Globus pallidus (tissue), 1 donor: ENCODE results near the gene CRACR2B.

ENCODE experiments used
- DNase-seq: peaks from one replicate; pipeline ENCODE4 v3.0.0-alpha.2; 2015; ENCODE audit warnings: low spot score

Gene CRACR2B

GRCh38 chr11:827146-827896 is 398 bp upstream of the CRACR2B start:
- DNase-seq: no peak

GRCh38 chr11:828506-829175 is 922 bp downstream of the CRACR2B start:
- DNase-seq: no peak

GRCh38 chr11:829176-829846 is 1.6 kb downstream of the CRACR2B start:
- DNase-seq: no peak

- no peak for DNase-seq
These were observed 2.2 kb downstream of the CRACR2B start for GRCh38 chr11:829847-830294.

GRCh38 chr11:830295-831117 is 2.8 kb downstream of the CRACR2B start:
- no peak for DNase-seq

GRCh38 chr11:831118-831864 is 3.6 kb downstream of the CRACR2B start:
- no peak for DNase-seq

- no peak for DNase-seq
These were observed 4.3 kb downstream of the CRACR2B start for GRCh38 chr11:831961-832528.

GRCh38 chr11:832529-833113 is 4.9 kb downstream of the CRACR2B start, which contains the start of gene CD151:
Gene CD151 (plus strand): TSS chr11:832952. CDS start chr11:836070, 3,118 bp downstream.
- no peak for DNase-seq

- no peak for DNase-seq
These were observed 5.5 kb downstream of the CRACR2B start for GRCh38 chr11:833114-833791.

- no peak for DNase-seq
These were observed 6.2 kb downstream of the CRACR2B start for GRCh38 chr11:833849-834311.

GRCh38 chr11:834371-835316 is 6.9 kb downstream of the CRACR2B start:
- DNase-seq: no peak

GRCh38 chr11:836274-836673 is 8.6 kb downstream of the CRACR2B start:
- DNase-seq: no peak

- no peak for DNase-seq
These were observed 9.0 kb downstream of the CRACR2B start for GRCh38 chr11:836700-837099.

GRCh38 chr11:837189-837989 is 9.7 kb downstream of the CRACR2B start:
- no peak for DNase-seq

GRCh38 chr11:837990-838307 is 10.2 kb downstream of the CRACR2B start:
- DNase-seq: no peak

- DNase-seq: no peak
These were observed 10.9 kb downstream of the CRACR2B start for GRCh38 chr11:838441-839279.

- no peak for DNase-seq
These were observed 11.5 kb downstream of the CRACR2B start for GRCh38 chr11:839280-839623.
